GDM1 (cell line): Measurements from ENCODE around the gene TTLL11.
"Not testable (repeated sequence)": the region's sequence is repeated elsewhere in the genome, so short reads cannot be mapped to it uniquely, and the experiment has no call there.

Source experiments
- DNase-seq: peaks from one replicate; lab custom pipeline; 2025; lab: John Stamatoyannopoulos, UW

Gene TTLL11

DNA sequence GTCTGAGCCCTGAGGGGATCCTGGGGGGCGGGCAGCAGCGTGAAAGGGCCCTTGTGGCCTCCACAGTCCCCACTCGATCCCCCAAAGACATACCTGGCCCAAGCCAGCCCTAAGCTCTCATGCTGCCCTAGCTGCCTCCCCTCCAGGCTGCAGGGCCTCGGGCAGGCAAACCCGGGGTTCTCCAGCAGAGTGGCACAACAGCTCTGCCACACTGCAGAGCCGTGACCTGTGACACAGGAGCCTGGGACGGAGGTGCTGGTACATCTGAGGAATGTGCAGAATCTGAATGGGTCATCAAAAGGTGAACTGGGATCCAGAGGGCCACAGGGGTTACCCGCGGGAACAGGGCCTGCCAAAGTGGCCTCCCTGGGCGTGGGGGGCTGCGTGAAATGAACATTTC, 278.5 kb downstream of the TTLL11 start:
- no peak for DNase-seq

DNA sequence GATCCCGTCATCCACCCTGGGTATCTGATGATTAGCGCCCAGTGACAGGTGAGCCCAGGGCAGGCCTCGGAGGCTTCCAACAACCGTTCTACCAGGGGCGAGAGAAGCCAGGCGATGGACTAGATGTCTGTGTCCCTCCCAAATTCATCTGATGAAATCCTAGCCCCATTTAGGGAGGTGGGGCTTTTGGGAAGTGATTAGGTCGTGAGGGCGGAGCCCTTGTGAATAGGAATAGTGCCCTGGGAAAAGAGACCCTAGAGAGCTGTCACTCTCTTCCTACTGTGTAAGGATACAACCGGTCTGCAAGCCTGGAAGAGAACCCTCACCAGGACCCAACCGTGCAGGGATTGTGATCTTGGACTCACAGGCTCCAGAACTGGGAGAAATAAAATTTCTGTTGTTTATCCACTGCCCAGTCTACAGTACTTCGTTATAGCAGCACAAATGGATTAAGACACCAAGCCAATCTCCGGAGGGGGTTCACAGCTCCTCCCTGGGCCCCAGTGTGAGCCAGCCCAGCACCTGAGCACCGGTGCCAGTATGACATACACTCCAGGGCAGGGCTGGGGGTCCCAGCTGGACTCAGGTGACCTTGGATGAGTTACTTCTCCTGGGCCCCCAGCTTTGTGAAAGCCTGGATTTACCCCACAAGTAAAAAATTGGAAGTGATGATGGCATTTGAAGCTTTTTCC, 279.4 kb downstream of the TTLL11 start:
- DNase-seq, result no peak

DNA sequence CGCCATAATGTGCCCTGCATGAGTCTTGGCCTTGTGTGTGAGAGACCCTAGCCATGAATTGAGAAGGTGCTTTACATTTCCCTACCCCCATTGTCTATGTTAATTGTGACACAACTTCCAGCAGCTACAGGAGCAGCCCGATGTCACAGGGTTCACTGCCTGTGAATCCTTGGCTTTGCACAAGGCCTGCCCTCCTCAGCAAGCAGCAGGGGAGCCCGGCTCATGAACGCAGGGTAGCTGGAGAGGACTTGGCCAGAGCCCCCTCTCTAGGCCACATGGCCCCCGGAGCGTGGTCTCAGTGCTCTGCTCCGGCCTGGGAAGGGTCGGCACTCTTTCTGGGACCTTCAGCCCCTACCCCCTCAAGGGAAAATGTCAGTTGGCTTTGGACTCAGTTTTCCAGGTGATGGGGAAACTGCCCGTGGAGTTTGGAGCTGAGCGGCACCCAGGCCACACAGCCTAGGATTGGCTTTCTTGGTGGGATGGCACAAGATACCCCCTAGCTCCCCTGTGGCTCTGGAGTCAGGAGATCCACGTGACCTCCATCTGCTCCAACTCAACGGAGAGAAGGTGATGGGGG, 280.9 kb downstream of the TTLL11 start:
- no peak for DNase-seq

DNA sequence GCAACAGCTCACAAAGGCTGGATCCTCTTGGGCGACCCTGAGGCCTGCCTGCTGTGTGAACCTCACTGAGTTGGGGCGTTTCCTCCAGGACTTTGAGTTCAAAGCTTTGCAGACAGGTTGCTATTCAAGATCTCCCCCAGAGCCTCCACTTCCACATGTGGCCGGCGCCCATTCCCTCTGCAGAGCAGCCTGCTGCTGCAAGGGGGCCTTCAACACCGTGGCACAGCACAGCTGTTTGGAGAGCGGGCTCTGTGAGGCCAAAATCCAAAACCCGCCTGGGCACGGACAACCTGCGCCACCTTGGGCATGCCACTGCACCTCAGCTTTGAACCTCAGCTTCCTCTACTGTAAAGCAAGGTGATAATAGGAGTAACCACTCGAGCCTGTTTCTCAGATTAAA, 281.4 kb downstream of the TTLL11 start:
- DNase-seq, result no peak

DNA sequence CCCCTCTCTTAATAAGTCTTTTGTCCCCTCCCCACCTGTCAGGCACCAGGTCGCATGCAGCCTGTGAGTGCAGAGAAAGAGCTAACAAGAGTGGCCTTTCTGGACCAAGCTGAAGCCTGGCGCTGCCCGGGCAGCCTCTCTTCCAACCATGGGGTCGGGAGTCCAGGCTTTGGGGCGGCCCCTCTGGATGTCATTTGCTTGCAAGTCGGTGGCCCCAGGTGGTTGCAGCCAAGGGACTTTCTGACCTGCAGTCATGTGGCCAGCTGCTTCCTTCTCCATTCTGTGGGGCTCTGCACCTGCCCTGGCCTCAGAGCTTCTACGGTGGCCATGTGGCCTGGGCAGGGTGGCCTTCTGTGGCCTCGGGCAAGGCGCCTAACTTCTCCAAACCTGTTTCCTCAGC, 282.0 kb downstream of the TTLL11 start:
- DNase-seq, result no peak

DNA sequence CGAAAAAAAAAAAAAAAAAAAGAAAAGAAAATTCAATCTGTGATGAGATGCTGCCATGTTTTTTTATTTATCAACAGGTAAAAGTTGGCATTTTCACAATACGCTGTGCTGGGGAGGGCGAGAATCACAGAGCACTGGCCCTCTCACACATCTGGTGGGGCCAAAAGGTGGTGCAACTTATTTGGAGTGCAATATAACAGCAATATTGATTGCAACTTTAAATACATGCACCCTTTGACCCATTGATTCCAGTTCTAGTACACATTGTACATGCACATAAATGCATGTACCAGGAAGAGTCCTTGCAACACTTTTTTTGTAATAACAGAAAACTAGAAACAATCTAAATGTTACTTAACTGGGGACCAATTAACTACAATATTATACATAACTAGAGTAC, 282.6 kb downstream of the TTLL11 start:
- DNase-seq, result no peak

DNA sequence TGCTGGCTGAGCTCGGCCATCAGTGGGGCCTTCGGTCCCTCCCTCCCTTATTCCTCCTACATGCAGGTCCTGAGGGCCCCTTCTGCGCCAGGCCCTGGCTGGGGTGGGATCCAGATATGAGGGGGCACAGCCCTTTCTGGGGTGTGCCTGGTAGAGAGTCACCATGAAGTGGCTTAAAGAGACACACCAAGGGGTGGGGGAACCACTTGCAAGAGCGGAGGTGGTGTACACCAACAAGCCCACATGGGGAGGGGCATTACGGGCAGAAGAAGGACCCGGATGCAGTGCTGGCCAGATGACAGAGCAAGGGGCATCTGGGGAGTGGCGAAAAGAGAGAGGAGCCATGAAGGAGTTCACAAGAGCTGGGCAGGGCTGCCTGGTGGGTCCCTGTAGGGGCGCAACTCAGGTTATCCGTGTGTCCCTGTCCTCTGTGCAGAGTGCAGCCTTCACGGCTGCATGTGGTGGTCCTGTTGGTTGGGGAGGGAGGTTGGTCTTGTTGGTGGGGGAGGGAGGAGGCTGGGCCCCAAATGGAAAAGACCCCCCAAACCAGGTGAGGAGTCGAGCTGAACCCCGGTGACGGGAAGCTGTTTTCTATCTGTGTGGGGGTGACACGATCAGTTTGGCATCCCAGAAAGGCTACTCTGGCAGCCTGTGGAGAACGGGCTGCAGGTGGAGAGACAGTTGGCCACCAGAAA, 283.6 kb downstream of the TTLL11 start:
- DNase-seq, result no peak

DNA sequence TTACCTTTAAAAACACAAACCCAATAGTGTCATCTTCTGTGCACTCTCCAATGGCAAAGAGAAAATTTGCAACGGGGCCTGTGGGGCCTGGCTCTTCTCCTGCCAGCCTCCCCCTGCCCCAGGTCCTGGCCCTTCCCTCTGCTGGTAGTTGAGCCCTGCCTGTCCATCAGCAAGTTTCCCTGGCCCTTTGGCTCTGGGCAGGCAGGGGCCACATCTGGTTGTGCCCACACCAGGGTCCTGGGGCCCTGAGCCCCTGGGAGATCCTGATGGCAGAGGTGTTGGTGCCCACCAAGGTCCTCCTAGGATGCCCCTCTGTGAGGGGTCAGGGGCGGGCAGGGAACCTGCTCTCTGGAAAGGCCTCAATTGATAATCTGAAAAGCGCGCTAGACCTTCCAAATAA, 284.3 kb downstream of the TTLL11 start:
- no peak for DNase-seq

DNA sequence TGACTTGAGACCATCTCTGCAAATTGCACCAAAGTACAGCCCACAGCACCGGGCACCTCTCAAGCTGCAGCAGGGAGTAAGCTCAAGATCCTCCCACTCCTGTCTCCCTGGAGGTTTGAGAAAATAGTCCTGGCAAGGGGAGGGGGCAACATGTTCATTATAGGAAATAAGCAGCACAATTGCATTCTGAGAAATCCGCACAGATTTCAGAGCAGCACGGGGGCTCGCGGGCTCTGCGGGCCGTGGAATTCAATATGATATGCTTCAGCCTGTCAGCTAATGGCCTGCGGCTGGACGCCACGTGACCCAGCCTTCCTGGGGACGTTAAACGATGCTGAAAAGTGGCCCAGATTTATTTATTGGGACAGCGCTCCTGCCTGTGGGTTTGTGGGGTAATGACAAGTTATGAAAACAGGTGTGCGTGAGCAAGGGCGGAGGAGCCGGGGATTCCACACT, 285.3 kb downstream of the TTLL11 start:
- no peak for DNase-seq

DNA sequence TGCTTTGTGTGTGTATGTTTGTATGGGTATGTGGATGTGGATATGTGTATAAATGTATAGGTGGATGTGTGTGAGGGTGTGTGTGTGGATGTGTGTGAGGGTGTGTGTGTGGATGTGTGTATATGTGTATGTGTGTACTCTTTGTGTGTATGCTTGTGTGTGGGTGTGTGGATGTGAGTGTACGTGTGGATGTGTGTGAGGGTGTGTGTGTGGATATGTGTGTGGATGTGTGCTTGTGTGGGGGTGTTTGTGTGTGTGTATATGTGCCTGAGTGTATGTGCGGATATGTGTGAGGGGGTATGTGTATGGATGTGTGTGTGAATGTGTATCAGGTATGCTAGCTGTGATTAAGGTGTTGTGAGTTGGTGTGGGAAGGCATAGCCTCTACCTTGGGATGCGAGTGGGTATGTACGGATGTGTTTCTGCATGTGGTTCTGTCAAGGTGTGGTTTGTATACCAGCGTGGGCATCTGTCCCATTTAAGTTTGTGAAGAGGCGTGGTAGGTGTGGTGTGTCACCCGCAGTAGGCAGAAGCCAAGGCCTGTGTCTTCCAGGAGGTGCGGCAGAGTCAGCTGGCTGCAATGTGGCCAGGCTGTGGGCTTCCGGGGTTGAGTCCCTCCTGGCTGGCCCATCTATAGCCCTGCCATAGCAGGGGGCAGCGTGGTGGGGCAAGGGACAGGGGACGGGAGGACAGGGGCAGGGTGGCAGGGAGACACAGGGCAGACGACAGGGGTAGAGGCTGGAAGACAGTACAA, 285.9 kb downstream of the TTLL11 start:
- DNase-seq, result no peak

DNA sequence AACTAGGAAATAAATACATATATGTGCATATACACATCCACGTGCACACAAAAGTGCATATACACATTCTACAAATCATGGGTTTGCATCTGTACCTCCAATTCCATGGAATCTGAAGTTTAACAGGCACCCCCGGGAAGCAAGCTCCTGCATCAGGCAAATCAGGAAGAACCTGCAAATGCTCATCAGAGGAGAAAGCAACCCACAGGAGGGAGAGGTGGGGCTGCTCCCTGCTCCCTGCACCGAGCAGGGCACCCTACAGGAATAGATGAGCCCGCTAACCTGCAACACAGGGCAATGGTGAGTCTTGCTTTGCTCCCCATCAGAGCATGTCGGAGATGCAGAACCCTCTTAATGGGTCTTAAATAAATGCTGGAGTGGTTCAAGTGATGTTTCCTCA, 290.4 kb downstream of the TTLL11 start:
- DNase-seq, result no peak

DNA sequence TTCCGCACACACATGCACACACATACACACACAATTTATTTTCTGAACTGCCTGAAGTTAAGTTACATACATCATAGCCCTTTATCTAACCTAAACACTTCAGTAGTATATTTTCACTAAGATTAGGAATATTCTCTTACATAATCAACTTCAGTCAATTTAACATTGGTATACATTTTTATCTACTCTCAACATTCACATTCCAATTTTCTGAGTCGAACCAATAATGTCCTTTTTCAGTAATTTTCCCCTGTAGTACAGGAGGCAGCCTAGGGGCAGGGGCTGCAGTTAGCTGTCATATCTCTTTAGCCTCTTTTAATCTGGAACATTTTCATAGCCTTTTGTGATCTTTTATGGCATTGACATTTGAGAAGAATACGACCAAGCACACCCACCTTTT, 291.5 kb downstream of the TTLL11 start:
- no peak for DNase-seq

DNA sequence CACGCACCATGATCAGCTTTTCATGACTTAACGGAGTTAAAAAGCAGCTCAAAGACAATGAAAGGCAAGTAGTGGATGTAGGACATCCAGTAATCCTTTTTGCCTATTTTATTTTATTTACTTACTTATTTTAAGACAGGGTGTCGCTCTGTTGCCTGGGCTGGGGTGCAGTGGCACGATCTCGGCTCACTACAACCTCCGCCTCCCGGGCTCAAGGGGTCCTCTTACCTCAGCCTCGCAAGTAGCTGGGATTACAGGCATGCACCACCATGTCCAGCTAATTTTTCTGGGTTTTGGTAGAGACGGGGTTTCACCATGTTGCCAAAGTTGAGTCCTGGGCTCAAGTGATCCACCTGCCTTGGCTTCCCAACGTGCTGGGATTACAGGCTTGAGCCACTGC, 292.7 kb downstream of the TTLL11 start:
- DNase-seq, result no peak

DNA sequence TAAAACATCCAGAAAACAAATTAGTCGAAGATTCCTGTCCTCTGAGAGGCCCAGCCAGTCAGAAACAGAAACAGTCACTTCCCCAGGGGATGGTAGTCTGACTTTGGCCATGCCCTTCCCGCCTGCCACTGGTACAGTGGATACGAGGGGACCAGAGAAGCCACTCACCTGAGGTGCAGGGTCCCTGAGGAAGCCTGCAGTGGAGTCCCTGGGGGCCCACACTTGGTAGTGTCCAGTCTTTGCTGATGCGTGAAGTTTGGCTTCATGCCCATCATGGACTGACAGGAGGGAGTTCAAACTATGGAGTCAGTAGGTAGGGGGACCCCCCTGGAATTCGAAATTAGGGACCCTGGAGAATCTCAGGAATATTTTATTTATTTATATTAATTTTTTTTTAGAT, 294.2 kb downstream of the TTLL11 start:
- no peak for DNase-seq

DNA sequence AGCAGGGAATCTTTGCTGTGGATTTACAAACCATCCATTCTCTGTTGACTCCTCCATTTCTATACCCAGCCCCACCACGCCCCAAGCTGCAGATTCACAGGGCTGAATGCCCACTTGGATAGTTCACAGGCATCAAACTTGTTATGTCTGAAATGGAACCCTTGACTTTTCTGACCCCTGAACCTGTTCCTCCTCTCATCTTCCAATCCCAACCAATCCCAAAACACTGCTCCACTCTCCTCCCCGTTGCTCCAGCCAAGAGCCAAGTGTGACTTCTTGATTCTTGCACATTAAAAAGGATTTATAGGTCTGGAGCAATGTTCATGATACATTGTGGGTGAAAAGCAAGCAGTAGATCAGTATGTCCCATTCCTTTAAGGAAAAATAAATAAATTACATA, 296.0 kb downstream of the TTLL11 start:
- DNase-seq, result no peak

DNA sequence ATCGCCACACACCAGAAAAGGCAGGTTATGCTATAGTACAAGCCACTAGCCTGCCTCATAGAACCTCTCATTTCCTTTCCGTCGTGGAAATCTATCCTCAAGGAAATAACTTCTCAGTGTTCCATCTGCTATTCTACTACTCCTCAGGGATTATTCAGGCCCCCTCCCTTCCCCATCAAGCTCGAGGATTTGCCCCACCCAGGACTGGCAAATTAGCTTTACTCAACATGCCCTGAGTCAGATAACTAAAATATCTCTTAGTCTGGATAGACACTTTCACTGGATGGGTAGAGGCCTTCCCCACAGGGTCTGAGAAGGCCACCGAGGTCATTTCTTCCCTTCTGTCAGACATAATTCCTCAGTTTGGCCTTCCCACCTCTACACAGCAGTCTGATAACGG, 298.8 kb downstream of the TTLL11 start:
- not testable (repeated sequence) for DNase-seq

DNA sequence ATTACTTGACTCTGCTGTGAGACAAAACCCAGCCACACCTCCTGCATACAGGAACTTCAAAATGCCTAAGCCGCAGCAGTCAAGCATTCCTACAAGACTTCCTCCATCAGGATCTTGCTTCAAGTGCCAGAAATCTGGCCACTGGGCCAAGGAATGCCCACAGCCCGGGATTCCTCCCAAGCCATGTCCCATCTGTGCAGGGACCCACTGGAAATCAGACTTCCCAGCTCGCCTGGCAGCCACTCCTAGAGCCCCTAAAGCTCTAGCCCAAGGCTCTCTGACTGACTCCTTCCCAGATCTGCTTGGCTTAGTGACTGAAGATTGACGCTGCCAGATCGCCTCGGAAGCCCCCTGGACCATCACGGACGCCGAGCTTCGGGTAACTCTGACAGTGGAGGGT, 300.6 kb downstream of the TTLL11 start:
- not testable (repeated sequence) for DNase-seq

DNA sequence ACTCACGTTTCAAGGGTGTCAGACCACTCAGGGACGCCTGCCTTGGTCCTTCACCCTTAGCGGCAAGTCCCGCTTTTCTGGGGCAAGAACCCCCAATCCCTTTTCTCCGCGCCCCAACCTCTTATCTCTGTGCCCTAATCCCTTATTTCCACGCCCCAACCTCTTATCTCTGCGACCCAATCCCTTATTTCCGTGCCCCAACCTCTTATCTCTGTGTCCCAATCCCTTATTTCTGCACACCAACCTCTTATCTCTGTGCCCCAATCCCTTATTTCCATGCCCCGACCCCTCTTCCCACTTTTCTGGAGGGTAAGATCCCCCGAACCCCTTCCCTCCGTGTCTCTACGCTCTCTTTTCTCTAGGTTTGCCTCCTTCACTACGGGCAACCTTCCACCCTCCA, 302.3 kb downstream of the TTLL11 start:
- no peak for DNase-seq

DNA sequence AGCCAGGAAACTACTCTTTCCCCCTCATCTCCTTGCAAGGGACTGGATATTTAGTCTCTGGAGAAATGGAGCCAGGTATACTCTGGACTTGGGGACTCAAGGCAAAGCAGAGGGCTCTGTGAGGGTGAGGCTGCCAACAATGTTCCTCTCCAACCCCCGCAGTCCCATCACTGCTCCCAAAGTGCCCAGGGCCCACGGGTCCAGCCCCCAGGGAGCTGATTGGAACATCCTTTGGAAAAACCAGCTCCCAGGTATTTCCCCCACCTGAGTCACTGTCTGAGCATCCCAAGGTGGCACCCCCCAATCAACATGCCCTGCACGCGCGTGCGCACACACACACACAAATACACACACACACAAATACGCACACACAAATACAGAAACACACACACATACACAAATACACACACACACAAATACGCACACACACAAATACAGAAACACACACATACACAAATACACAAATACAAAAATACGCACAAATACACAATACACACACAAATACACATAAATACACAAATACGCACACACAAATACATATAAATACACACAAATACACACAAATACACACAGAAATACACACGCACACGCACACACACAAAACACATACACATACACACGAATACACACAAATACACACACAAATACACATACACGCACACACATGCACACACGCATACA, 304.3 kb downstream of the TTLL11 start:
- DNase-seq, result no peak

DNA sequence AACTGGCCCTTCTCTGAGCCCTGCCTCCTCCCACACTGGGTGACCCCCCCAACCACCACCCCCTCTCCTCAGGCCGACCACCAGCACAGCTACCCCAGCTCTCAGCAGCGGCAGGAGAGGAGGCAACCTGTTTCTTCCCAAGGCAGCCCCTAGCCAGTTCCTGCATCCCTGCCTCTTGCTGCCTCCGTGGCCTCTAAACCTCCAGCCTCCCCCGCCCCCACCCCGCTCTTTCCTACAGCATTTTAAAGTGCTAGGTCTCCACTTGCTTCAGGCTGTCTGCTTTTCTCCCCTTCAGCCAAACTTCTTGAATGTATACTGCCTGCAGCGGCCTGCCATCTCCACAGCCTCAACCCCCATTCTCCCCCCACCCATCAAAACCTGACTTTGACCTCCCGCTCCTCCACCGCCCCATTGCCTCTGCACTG, 306.1 kb downstream of the TTLL11 start:
- no peak for DNase-seq

DNA sequence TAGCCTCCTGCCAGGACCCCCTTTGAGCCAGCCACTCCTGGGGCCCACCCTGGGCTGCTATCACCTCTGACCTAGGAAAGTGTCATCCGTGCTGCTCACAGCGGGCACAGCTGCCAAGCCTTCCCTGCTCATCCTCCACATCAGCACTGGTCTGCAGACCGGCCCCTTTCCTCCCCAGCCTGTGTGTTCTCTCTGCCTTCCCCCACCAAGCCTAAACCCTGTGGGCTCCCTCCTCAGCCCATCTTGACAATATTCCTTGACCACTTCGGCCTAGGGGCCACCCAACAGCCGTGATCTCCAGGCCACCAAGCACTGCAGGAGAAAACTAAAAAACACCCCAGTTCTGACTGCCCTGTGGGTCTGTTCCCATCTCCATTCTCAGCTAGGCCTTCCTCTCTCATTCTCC, 306.6 kb downstream of the TTLL11 start:
- no peak for DNase-seq
